Measurements from ENCODE around the gene CBFA2T2. TPM values are rescaled to one million over a fixed set of nuclear protein-coding genes. Genes with fewer than 3 reads are reported as not detected.

CBFA2T2 gene
- total RNA-seq, 2 donors from 2014 or later = 10.6 to 12.5 TPM

DNA sequence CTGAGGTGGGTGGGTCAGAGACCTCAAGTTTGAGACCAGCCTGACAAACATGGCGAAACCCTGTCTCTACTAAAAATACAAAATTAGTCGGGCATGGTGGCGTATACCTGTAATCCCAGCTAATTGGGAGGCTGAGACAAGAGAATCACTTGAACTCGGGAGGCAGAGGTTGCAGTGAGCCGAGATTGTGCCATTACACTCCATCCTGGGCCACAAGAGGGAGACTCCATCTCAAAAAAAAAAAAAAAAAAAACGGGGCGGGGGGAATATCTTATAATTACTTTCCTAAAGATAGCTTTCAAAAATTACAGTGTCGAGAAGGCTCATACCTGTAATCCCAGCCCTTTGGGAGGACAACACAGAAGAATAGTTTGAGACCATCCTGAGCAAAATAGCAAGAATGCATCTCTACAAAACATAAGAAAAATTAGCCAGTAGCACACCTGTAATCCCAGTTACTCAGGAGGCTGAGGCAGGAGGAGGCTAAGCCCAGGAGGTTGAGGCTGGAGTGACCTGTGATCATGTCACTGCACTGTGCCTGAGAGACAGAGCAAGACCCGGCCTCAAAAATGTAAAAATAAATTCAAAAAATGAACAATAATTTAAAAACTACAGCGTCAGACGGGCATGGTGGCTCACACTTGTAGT is 25.8 kb downstream of the CBFA2T2 start:
- ATAC-seq (no peak), DNase-seq (no peak)
- Histone ChIP-seq H3K9me3 (no peaks in the 10 kb centered on the region), H3K36me3 (replicated peaks in 1 of 2; ENCODE audit: insufficient read depth in 1 of 2, low read depth in 2 of 2) (no peaks in the 10 kb centered on the region), H3K27ac (no peak overlapping the region), H3K4me3 (no peak overlapping the region), H3K4me1 (peaks cover 27% of the 10 kb centered on the region), H3K27me3 (no peaks in the 10 kb centered on the region)
- TF ChIP-seq, protein P1, sequence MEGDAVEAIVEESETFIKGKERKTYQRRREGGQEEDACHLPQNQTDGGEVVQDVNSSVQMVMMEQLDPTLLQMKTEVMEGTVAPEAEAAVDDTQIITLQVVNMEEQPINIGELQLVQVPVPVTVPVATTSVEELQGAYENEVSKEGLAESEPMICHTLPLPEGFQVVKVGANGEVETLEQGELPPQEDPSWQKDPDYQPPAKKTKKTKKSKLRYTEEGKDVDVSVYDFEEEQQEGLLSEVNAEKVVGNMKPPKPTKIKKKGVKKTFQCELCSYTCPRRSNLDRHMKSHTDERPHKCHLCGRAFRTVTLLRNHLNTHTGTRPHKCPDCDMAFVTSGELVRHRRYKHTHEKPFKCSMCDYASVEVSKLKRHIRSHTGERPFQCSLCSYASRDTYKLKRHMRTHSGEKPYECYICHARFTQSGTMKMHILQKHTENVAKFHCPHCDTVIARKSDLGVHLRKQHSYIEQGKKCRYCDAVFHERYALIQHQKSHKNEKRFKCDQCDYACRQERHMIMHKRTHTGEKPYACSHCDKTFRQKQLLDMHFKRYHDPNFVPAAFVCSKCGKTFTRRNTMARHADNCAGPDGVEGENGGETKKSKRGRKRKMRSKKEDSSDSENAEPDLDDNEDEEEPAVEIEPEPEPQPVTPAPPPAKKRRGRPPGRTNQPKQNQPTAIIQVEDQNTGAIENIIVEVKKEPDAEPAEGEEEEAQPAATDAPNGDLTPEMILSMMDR (IDR thresholded peaks at IDR 0.05) = peak in 1 of 7 experiments; percentile 18
- no peak for TF ChIP-seq POLR2A (IDR thresholded peaks at IDR 0.05)
- intact Hi-C loops (cut with DNase I) = no loop called here
- 79 to 87% methylated on average over 11 of the region's 11 CpGs for WGBS, 2 donors

DNA sequence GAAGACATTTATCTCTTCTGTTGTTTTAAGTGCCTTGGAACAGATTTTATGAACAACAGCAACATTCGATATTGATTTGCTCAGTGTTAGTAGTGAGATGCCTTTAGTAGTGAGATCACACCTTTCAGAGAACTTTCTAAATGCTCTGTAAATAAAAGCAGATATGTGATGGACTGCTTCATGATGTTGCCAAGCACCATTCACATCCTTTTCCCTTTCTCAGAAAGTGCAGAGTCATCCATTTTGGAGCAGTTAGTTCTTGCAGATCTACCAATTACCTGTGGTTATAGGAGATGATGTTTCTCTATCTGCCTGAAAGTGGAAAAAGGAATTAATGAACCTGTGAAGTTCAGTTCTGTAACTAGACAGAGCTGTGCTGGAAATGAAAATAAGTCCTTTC is 27.0 kb downstream of the CBFA2T2 start:
- Histone ChIP-seq H3K27ac (peak overlapping the region in 1 of 4 donors; percentile 39), H3K9me3 (no peaks in the 10 kb centered on the region), H3K4me3 (no peak overlapping the region), H3K27me3 (no peaks in the 10 kb centered on the region), H3K36me3 (replicated peaks in 1 of 2; ENCODE audit: insufficient read depth in 1 of 2, low read depth in 2 of 2) (no peaks in the 10 kb centered on the region), H3K4me1 (peaks cover 27% of the 10 kb centered on the region)
- intact Hi-C loops (cut with DNase I) = no loop called here
- WGBS, 2 donors = 21 to 22% methylated on average over 1 of the region's 1 CpG
- no peak for ATAC-seq
- DNase-seq = no peak
- TF ChIP-seq, protein P1 (IDR thresholded peaks at IDR 0.05) = no peak
- no peak for TF ChIP-seq POLR2A (IDR thresholded peaks at IDR 0.05)

DNA sequence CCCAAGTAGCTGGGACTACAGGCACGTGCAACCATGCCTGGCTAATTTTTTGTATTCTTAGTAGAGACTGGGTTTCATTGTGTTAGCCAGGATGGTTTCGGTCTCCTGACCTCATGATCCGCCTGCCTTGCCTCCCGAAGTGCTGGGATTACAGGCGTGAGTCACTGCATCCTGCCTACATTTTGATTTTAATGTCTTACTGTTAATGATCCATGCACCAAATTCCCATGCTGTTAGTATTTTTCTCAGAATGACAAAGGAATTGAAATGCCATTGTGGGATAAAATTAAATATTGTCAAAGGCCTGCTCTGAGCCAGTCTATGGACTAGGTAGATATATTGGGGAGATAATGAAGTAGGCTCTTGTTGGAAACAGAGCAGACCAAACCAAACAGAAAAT is 28.2 kb downstream of the CBFA2T2 start:
- Histone ChIP-seq H3K27ac (no peak overlapping the region), H3K4me3 (no peak overlapping the region), H3K27me3 (no peaks in the 10 kb centered on the region), H3K9me3 (no peaks in the 10 kb centered on the region), H3K36me3 (replicated peaks in 1 of 2; ENCODE audit: insufficient read depth in 1 of 2, low read depth in 2 of 2) (no peaks in the 10 kb centered on the region), H3K4me1 (peaks cover 21% of the 10 kb centered on the region)
- TF ChIP-seq, protein P1 (IDR thresholded peaks at IDR 0.05) = no peak
- no peak for TF ChIP-seq POLR2A (IDR thresholded peaks at IDR 0.05)
- intact Hi-C loops (cut with DNase I) = no loop called here
- no peak for ATAC-seq
- no peak for DNase-seq
- WGBS, 2 donors = 84 to 87% methylated on average over 5 of the region's 5 CpGs

DNA sequence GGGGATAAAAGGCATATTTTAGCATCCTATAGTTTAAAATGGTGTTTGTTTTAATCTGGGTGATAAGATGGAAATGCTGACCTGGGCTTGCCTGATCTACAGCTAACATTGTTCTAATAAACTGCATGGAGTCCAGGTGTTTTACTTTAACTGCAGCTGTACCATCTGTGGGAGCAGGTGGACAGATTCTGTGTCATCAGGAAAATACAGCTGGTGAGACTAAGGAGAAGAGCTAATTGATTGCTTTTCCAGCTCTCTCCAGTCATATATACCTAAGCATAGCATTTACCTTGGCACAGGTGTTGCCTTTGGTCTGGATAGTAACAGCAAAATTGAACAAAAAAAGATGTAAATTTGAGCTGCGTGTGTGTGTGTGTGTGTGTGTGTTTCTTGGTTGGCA is 31.6 kb downstream of the CBFA2T2 start:
- peaks cover 14% of the 10 kb centered on the region for H3K4me1 ChIP-seq
- H3K4me3 ChIP-seq = no peak overlapping the region
- DNase-seq (no peak), ATAC-seq (no peak)
- no peaks in the 10 kb centered on the region for H3K9me3 ChIP-seq
- no peaks in the 10 kb centered on the region for H3K27me3 ChIP-seq
- intact Hi-C loops (cut with DNase I) = no loop called here
- no peaks in the 10 kb centered on the region for H3K36me3 ChIP-seq (replicated peaks in 1 of 2; ENCODE audit: insufficient read depth in 1 of 2, low read depth in 2 of 2)
- WGBS, 2 donors = 35 to 45% methylated on average over 1 of the region's 1 CpG
- TF ChIP-seq POLR2A (IDR thresholded peaks at IDR 0.05) = no peak
- TF ChIP-seq, protein P1 (IDR thresholded peaks at IDR 0.05) = no peak
- H3K27ac ChIP-seq = no peak overlapping the region

DNA sequence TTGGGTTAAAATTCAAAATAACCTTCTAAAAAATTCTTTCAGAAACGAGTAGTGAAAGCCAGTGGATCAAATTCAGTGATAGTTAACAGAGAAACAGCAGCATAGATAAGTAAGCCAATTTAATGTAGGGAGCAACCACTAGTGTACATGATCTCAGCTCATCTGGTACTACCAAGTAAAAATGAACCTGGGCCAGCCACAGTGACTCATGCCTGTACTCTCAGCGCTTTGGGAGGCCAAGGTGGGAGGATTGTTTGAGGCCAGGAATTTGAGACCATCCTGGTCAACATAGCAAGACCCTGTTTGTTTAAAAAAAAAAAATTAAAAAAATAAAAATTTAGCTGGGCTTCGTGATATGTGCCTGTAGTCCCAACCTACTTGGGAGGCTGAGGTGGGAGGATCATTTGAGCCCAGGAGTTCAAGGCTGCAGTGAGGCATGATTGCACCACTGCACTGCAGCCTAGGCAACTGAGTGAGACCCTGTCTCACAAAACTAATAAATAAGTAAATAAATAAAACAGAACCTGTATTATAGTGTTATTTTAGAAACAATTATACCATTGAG is 32.4 kb downstream of the CBFA2T2 start:
- WGBS, 2 donors = 81 to 85% methylated on average over 3 of the region's 3 CpGs
- no peak for ATAC-seq
- no peak for DNase-seq

More for the DNA sequence above, 32.4 kb downstream of the CBFA2T2 start:
- H3K9me3 ChIP-seq = no peaks in the 10 kb centered on the region
- no peaks in the 10 kb centered on the region for H3K27me3 ChIP-seq
- H3K4me3 ChIP-seq = no peak overlapping the region
- H3K36me3 ChIP-seq (replicated peaks in 1 of 2; ENCODE audit: insufficient read depth in 1 of 2, low read depth in 2 of 2) = no peaks in the 10 kb centered on the region
- TF ChIP-seq POLR2A (IDR thresholded peaks at IDR 0.05) = no peak
- TF ChIP-seq, protein P1 (IDR thresholded peaks at IDR 0.05) = no peak
- peaks cover 5% of the 10 kb centered on the region for H3K4me1 ChIP-seq
- intact Hi-C loops (cut with DNase I) = no loop called here
- no peak overlapping the region for H3K27ac ChIP-seq
